ENCODE measurements around the gene HIVEP2.

HIVEP2 gene

DNA sequence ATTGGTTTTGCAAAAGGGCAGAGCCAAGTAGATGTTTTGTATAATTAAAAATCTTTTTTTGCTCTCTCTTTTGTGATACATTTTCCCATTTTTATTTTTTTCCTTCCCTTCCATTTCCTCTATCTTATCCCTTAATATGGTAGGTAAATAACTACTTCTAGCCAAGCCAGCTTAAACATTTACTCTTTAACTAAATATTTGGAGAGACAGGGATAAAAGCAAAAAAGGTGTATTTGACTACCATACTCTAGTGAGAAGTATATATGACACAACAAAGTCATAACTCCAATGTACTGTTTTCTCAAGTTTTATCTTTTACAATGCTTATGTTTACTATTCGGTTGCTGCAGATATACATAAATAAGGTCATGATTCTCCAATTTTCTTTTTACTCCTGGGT lies 154.7 kb downstream of the HIVEP2 start:
- in situ Hi-C loops (cut with MboI; ENCODE audit: low sequenced_read_pairs), result no loop called here

DNA sequence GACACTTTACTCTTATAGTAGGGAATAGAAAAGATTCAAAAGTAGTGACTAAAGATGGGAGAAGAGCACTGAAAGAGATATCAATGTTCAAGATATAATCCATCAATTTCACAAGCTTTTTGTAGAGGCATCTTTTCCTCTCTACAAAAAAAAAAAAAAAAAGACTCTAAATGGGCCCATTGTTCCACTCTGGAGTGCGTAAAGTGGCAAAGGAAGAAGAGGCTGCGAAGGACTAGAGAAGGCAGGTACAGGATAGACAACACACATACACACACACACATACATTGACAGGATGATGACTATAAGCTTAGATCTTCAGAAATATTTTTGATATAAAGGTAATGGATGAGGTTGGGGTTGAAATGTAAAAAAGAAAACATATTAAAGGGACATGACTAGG lies 157.6 kb downstream of the HIVEP2 start:
- in situ Hi-C loops (cut with MboI; ENCODE audit: low sequenced_read_pairs), result no loop called here

DNA sequence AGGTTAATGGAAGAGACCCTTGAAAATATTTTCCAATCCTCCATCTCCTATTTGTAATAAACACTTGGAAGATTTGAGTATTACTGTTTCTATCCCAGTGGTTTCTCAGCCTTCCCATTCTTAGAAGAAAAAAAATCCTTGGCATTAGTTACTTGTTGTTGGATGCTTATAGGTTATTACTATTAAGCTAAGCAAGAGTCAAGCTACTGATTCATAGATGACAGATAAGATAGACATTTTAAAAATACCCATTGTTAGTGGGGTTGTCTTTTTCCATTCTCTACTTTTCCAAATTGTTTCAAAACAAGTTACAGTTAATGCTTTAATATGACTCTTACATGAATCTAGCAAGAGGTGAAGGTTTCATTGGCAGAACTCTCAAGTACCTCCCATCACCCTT lies 158.5 kb downstream of the HIVEP2 start:
- in situ Hi-C loops (cut with MboI; ENCODE audit: low sequenced_read_pairs), result no loop called here

DNA sequence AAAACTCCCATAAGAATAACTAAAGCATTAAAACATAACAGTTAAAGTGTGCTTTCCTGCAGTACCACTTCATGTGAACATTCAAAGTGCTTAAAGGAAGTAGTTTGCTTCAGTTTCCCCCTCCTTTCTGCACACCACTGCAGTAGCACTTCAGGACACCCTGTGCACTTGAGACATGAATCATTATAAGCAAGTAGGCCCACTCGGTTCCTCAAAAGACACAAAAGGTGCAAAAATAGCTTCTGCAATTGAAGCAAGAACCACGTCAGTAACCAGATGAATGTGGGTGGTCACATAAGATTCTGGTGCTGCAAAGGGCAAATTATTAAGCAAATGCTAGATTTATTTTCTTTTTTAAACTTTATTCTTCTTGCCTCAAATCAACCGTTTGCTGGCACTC lies 160.6 kb downstream of the HIVEP2 start:
- in situ Hi-C loops (cut with MboI; ENCODE audit: low sequenced_read_pairs), result no loop called here

DNA sequence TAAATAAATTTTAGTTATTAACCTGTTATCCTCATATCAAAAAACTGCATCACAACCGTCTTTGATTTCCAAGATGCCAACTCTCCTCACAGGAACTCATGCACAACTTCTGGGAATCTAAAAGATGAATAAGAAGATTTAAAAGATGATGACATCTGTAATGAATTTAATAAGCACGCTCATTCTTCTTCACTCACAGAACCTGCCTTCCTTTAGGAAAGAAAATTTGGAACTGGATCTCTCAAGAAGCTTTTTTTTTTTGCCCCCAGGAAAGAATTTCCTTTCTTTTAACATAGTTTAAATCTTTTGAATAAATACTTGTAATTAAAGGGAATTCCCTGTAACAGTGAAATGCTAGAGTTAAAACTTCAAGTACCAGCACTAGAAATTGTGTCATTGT lies 161.5 kb downstream of the HIVEP2 start:
- in situ Hi-C loops (cut with MboI; ENCODE audit: low sequenced_read_pairs), result no loop called here

DNA sequence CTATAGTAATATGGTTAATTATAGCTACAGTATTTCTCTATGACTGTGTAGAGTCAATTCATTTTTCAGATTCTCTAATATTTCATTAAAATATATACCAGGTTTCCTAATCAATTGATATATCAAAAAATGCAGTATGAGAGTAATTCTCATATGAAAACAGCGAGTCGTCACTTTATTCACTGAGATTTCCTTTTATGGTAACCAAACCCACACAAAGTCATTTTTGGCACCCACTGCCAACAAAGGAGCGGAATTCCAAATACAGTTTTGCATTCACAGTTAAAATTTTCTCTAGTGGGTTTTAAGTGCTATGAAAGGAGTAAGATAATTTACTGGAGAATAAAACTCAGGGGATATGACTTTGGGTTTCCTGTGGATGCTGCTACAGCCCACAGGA lies 163.8 kb downstream of the HIVEP2 start:
- in situ Hi-C loops (cut with MboI; ENCODE audit: low sequenced_read_pairs), result no loop called here

DNA sequence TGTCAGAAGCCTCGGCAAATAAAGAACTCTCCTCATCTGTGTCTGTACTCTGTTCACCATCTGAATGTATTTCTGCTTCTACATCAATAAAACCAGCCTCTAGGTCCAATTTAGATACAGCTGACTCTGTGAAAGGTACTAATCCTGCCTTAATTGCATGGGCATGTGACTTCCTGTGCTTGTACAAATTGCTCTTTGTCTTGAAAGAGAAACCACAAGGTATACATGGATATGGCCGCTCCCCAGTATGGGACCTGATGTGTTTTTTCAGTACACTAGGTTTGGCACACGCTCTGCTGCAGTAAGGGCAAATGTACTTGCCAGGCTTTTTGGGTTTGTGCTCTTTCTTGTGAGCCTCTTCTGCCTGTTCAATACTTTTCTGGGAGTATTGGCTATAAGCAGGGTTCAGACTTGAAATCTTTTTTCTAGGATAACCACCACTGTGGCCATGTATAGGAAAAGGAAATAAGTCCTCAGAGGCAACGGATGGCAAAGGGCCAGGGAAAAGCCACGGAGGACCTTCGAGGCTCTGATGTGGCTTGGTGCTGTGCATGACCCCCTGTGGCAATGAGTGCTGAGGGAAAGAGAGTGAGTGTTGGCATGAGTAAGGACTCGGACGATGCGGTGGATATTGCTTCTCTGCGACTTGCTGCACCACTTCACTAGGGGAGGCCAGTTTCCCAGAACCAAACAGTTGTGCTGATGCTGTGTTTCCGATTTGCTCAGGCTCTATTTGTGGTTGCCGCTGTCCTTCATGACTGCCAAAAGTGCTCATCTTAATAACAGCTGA lies 170.9 kb downstream of the HIVEP2 start:
- in situ Hi-C loops (cut with MboI; ENCODE audit: low sequenced_read_pairs), result no loop called here

DNA sequence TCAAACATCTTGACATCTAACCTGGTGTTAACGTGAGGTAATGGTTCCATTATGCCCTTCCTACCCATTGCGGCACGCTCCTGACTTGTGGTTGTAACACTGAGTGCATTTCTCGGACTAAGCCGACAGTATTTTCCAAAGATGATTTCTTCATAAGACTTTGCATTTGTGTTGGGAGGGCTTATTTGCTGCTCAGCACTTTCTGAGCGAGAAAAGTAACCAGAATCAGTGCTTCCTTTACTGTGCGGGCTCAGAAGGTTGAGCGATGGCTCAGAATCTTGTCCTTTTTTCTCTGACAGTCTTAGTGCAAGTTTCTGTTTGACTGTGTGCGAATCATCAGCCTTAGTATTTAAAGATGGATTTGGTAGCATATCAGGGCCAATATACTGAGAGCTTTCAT lies 171.7 kb downstream of the HIVEP2 start:
- in situ Hi-C loops (cut with MboI; ENCODE audit: low sequenced_read_pairs), result no loop called here

DNA sequence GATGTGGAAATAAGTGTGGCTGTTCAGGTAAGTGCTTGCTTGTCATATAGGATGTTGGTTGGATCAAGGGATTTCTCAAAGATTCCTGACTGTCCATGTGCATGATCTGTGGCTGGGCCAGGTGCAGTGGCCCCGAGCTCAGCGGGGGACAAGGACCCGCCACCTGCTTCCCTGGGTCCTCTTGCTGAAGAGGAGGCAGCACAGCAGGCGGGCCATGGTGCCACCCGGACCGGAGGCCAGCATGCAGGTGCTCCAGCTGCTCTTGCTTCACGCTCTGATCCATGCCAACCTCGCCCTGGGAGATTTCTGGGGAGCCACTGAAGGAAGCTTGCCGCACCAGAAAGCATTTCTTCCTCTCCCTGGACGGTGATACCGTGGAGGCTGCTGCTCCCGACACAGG lies 173.8 kb downstream of the HIVEP2 start:
- in situ Hi-C loops (cut with MboI; ENCODE audit: low sequenced_read_pairs), result no loop called here

DNA sequence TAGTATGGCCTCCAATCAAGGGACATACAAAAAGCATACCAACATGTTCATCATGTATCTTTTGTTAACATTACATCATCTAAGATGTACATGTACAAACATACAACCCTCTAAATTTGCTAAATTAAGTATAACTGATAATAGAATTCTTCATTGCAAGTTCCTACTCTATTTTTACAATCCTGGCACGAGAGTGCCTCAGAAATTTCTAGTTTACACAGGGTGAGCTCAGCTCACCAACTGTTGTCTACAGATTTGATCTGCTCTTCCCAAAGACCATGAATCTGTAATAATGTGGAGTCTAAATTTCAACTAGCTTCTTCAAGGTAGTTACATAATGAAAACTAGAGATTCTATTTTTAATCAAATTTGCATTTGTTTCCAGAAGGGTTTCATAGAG lies 179.7 kb downstream of the HIVEP2 start:
- in situ Hi-C loops (cut with MboI; ENCODE audit: low sequenced_read_pairs), result no loop called here

DNA sequence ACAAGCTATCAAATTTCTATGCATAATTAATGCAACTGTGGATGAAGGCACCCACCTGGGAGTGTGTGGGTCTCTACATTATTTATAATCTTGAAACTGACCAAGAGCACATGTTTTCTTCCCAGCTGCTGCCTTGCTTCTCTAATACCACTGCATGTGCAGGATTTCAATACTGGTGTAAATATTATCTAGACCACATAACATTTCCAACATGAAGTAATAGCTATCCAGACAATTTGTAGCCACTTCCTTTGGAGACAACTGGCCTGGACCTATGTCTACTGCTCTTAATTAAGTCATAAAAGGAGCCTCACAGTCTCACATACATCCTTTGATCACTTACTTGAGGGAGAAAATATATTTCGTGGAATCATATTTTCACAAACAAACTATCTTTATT lies 180.7 kb downstream of the HIVEP2 start:
- in situ Hi-C loops (cut with MboI; ENCODE audit: low sequenced_read_pairs), result no loop called here

DNA sequence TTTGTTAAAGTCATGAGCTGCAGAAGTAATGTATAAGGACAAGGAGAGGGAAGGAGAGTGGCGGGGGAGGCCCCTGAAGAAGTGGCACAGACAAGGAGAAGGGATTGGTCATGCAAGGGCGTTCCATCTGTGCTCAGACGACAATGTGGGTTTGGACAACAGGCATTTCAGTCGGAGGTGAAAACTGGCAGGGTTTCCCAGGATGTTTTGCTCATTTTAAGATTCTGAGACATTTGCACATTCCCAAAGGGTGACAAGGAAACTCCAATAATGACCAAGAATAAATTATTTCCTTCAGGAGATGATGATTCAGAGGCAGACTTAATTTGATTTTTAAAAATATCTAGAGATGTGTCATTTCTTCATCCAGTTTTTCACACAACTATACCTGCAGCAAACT lies 181.8 kb downstream of the HIVEP2 start:
- in situ Hi-C loops (cut with MboI; ENCODE audit: low sequenced_read_pairs), result no loop called here

DNA sequence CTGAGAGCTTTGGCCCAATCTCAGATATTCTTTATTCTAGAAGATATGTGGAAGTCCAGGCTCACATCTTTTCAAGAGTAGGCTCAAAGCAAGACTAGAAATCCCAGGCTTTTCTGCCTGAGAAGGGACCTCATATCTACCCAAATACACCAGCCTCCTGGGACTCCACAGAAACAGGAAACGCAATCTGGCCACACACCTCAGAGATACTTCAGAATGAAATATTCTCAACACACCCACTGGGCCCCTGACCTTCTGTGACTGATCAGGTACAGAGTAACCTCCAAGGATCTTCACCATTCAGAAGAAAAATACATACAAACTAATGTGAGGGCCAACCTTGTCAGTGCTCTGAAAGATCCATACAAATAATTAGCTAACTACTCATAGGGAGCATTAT lies 183.2 kb downstream of the HIVEP2 start:
- in situ Hi-C loops (cut with MboI; ENCODE audit: low sequenced_read_pairs), result no loop called here

DNA sequence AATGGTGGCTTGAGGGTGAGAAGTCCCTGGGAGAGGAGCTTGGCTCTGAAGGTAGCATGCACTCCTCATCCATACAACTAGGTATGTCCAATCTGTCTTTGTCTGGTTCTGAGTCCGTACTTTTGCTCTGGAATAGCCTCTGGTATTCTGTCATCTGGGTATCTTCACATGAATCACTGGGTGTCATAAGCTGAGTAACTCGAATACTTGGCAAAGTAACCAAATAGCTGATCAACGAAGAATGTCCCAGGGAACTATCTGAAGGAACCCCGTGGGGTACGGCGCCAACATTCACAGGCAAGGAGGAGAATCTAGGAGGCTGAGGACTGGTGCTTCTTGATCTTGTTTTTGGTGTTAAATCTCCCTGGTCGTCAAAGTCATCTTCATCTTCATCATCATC lies 184.8 kb downstream of the HIVEP2 start:
- in situ Hi-C loops (cut with MboI; ENCODE audit: low sequenced_read_pairs), result no loop called here

DNA sequence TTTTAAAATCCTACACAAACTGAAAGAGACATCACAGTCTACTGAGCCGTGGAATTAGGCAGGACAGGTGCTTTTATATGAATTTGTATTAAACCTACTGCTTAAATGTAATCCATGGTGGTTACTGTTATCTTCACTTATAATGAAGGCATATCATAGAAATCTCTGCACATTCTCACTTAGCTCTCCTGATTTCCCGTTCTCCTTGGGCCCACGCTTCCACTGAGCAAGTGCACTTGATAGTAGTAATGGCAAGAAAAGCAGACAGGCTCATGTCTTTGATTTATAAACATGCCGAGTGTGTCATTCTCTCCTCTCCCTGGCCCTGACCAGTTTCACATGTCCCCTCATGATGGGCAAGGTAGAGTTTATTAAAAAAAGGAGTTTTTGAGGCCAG lies 186.3 kb downstream of the HIVEP2 start:
- in situ Hi-C loops (cut with MboI; ENCODE audit: low sequenced_read_pairs), result no loop called here

DNA sequence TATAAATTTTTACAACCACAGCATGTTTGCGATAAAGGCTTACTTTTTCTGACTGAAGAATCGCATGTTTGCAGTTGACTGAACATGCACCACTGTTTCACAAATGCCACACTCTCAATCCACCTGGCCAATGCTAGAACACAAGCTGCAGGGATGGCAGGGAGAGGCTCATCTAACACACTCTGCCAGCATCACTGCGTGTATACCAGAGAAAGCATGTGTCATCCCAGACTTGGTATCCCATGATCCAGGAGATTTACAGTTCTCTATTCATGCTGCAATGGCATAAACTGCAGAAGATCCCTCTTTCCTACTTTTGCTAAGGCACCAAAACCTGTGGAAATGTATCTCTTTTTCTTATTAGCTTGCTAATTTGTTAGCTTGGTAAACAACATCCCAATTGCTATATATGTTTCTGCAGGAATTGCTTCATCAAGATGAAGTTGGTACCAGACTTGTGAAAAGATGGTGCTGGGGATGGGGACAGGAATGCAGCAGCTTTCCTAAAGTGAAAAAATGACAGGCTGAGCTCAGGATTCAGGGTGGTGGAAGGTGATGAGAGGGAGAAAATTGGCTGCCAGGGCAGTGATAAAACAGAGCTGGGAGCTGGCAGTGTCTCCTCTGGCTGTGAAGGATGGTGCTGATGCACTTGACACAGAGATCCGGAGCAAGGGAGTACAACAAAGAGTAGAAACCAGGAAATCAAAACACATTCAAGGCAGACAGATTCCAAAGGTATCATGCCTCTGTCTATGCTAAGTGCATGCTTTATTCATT lies 186.9 kb downstream of the HIVEP2 start:
- in situ Hi-C loops (cut with MboI; ENCODE audit: low sequenced_read_pairs), result no loop called here

DNA sequence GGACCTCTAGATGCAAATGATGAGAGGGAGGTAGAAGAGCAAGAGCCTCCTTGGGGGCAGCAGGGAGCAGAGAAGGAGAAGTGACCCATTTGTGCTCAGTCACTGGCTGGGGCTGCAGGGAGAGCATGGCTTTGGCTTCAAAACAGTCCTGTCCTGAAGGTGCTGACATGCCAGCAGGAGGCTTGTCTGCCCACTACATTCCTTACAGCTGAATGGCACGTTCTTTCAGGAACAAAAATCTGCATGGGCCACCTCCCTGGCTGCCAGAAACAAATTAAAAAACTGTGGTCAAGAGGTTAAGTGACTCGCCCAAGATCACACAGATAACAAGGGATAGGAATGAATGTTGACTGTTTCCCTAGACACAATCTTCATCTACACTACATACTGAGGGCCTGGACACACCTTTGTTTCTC lies 188.8 kb downstream of the HIVEP2 start:
- in situ Hi-C loops (cut with MboI; ENCODE audit: low sequenced_read_pairs), result no loop called here

DNA sequence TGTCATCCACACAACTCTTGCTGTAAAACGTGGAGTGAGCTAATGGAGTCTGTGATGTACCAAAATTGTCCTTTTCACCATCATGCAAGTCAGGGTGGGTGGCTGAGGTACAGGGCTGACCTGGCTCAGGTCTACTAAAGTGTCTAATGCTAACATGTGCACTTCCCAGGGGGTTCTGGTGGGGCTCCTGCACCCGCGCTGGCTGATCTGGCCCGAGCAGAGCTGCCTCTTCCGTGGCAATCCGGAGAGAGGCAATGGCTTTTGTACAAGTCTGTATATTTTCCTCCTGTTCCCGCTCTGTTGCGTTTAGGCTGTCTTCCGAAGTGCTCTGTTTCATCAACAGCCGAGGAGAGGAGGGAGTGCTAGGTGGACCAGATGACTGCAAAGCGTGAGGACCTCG lies 191.8 kb downstream of the HIVEP2 start:
- in situ Hi-C loops (cut with MboI; ENCODE audit: low sequenced_read_pairs), result no loop called here

DNA sequence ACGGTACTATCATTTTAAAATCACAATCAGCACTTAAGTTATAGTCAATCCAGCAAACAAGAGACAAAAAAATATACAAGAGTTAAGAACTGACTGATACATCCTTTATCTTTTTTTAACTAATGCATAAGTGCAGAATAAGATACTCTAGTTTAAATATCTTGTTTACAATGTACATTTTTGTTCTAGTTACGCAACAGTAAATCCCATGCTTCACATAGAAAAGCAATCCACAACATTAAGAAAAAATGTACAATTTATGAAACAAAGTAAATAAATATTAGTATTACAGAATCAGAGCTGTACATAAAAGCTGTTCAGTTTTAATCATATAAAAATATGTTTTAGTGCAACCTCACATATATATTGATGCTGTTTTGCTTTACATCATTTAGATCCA lies 192.6 kb downstream of the HIVEP2 start:
- in situ Hi-C loops (cut with MboI; ENCODE audit: low sequenced_read_pairs), result no loop called here

DNA sequence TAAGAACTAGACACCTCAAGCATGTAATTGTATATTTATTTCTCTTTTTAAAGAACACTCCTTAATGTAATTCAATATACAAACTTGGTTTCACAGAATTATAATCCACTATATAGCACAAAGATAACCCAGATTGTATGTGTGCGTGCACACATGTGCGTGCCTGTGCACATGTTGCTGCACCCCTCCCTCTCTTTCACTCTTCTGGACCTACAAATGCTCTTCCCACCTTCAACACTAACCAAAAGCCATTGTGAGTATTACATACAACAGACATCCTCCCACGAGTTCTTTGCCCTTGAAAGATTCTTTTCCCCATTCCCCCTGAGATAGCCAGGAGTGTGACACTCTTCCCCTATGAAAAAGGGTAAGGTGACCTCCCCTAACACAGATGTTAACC lies 193.5 kb downstream of the HIVEP2 start:
- in situ Hi-C loops (cut with MboI; ENCODE audit: low sequenced_read_pairs), result no loop called here

DNA sequence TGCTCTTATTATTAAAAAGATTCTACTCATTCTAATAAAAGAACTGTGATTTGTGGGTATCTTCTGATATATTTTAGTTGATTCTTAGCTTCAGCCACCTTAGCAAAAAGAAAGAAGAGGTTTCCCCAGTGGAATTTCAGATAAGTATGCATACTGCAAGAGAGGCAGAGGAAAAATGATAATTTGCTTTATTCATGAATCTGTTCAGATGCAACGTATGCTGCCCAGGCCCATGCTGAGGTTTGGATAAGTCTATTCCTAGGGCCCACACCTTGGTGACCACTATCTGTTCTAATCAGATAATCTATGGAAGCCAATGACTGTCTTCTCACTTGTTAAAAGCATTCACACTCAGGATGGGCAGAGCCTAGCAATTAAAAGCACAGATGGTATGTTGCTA lies 194.0 kb downstream of the HIVEP2 start:
- in situ Hi-C loops (cut with MboI; ENCODE audit: low sequenced_read_pairs), result no loop called here

DNA sequence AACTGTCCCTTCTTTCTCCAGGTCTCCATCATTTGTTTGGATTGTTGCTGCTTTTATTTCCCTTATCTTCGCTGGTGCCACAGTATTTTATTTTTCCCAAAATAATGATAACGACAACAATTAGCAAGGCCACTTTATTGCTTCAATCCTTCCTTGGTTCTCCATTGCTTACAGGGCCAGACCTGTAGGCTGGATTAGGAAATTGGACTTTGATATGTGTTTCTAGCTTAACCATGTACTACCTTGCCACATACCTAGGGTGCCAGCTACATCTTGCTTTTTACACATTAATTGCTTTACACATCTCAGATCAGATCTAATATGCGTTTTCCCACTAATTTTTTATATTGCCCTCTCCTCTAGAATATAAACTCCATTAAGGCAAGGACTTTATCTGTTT lies 195.4 kb downstream of the HIVEP2 start:
- in situ Hi-C loops (cut with MboI; ENCODE audit: low sequenced_read_pairs), result no loop called here

DNA sequence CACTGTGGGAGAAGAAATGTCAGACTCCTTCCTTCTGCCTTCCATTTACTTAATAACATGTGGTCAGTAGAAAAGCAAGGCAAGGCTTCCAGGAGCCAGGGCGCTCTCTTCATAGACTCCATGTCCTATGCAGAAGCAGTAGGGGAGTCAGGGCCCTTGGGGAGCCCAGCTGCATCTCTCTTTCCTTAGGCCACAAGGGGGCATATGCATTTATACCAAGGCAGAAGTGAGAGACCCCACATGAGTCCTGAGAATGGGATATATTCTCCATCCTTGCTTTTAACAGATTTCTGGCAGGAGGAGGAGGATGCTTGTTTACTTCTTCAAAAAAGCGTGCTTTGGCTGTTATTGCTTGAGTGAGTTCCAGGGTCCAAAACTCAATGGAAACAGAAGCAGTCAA lies 198.5 kb downstream of the HIVEP2 start:
- in situ Hi-C loops (cut with MboI; ENCODE audit: low sequenced_read_pairs), result no loop called here

Data from HL-60/S4 treated with phorbol 12-myristate 13-acetate at 8.2 ng/mL for 4 days and 3 days (cell line).